GM12891 (cell line): ENCODE measurements around the gene STRN.

Source experiments
- POLR2A ChIP-seq: IDR thresholded peaks from 2 replicates; pipeline ENCODE4 v1.6.1; 2011; ENCODE audit warnings: low read depth, low read length, control low read depth
- TAF1 ChIP-seq: IDR thresholded peaks from 2 replicates; pipeline ENCODE4 v1.6.1; 2011; ENCODE audit warnings: low read depth, low read length, control low read depth

- no peak for TF ChIP-seq POLR2A
- no peak for TF ChIP-seq TAF1
Measured at GRCh38 chr2:37000988-37001556, 34.7 kb upstream of the STRN start.
